IMR-90 (cell line): ENCODE measurements around the gene RGS7BP. TPM values are rescaled to one million over a fixed set of nuclear protein-coding genes. Genes with fewer than 3 reads are reported as not detected.

Experiments
- ATAC-seq: fragments of 200-7000 bp; cut with Tn5 transposase; 2 replicates; pipeline ENCODE4 v1.9.1; 2020; ENCODE audit warnings: low read depth, mild to moderate bottlenecking, moderate library complexity
- BruUV-seq: library from RNA; stranded (reverse); fragments of 400-500 nt; replicated peaks from 2 replicates; lab custom pipeline; 2021; lab: Mats Ljungman, UMichigan
- CTCF ChIA-PET: fragments of 300-600 bp; formaldehyde crosslinking; extraction: SDS; loops from one replicate; lab custom pipeline; 2021; ENCODE audit warnings: antibody characterized with exemption; lab: Yijun Ruan, JAX
- POLR2A ChIA-PET: fragments of 300-600 bp; sonication (Branson Sonifier 250); formaldehyde crosslinking; loops from one replicate; lab custom pipeline; 2022; ENCODE audit warnings: antibody characterized with exemption; ENCODE audit not compliant: unreplicated experiment; lab: Charles Lee
- DNase-seq: peaks from one replicate; pipeline ENCODE4 v3.0.0; 2013
- H2AFZ ChIP-seq: replicated peaks from 2 replicates; pipeline ENCODE3; 2013; ENCODE audit warnings: low read length, mild to moderate bottlenecking; ENCODE audit not compliant: poor library complexity
- H2AK5ac ChIP-seq: 2 replicates; pipeline ENCODE4 v1.6.1; 2013; ENCODE audit warnings: low read depth, low read length, inconsistent platforms
- H2AK9ac ChIP-seq: replicated peaks from 2 replicates; pipeline ENCODE3; 2013; ENCODE audit warnings: mild to moderate bottlenecking, low read depth, low read length, moderate library complexity; ENCODE audit not compliant: poor library complexity
- H2BK120ac ChIP-seq: 2 replicates; pipeline ENCODE4 v1.6.1; 2013; ENCODE audit warnings: low read depth, low read length, inconsistent platforms
- H2BK15ac ChIP-seq: 3 replicates; pipeline ENCODE4 v1.6.1; 2013; ENCODE audit warnings: low read depth, low read length, inconsistent platforms
- H2BK20ac ChIP-seq: 2 replicates; pipeline ENCODE4 v1.6.1; 2013; ENCODE audit warnings: low read depth, mild to moderate bottlenecking, inconsistent platforms, low read length, moderate library complexity
- H2BK5ac ChIP-seq: 2 replicates; pipeline ENCODE4 v1.6.1; 2013; ENCODE audit warnings: mild to moderate bottlenecking, low read depth, low read length, inconsistent platforms; ENCODE audit not compliant: poor library complexity, severe bottlenecking
- H3K14ac ChIP-seq: replicated peaks from 2 replicates; pipeline ENCODE4 v1.6.1; 2013; ENCODE audit warnings: low read depth, low read length, inconsistent platforms
- H3K18ac ChIP-seq: 2 replicates; pipeline ENCODE4 v1.6.1; 2013; ENCODE audit warnings: low read depth, low read length, control low read depth
- H3K23ac ChIP-seq: 2 replicates; pipeline ENCODE4 v1.6.1; 2013; ENCODE audit warnings: low read depth, low read length, inconsistent platforms
- H3K27ac ChIP-seq: 2 replicates; pipeline ENCODE4 v1.5.1; 2013; ENCODE audit warnings: mild to moderate bottlenecking, control low read depth, low read length; ENCODE audit not compliant: insufficient read depth
- H3K27me3 ChIP-seq: 2 replicates; pipeline ENCODE4 v1.6.1; 2013; ENCODE audit warnings: low read length; ENCODE audit not compliant: control insufficient read depth, insufficient read depth
- H3K36me3 ChIP-seq: 2 replicates; pipeline ENCODE4 v1.6.1; 2013; ENCODE audit warnings: low read length, mixed read lengths; ENCODE audit not compliant: control insufficient read depth, insufficient read depth
- H3K4ac ChIP-seq: 2 replicates; pipeline ENCODE4 v1.6.1; 2013; ENCODE audit warnings: low read depth, low read length, inconsistent platforms
- H3K4me1 ChIP-seq: 2 replicates; pipeline ENCODE4 v1.6.1; 2013; ENCODE audit warnings: low read length, mixed read lengths; ENCODE audit not compliant: control insufficient read depth, insufficient read depth
- H3K4me2 ChIP-seq: 2 replicates; pipeline ENCODE4 v1.6.1; 2013; ENCODE audit warnings: low read depth, mild to moderate bottlenecking, control low read depth, low read length, moderate library complexity
- H3K4me3 ChIP-seq: 2 replicates; pipeline ENCODE4 v1.5.1; 2013; ENCODE audit warnings: low read depth, mild to moderate bottlenecking, control low read depth, low read length, moderate library complexity; ENCODE audit not compliant: insufficient read depth
- H3K56ac ChIP-seq: 2 replicates; pipeline ENCODE4 v1.6.1; 2013; ENCODE audit warnings: low read length, inconsistent platforms; ENCODE audit not compliant: insufficient read depth; ENCODE audit errors: extremely low read depth
- H3K79me1 ChIP-seq, 2 experiments: 2 replicates each; pipeline ENCODE4 v1.6.1; 2013; ENCODE audit warnings: low read length in 2 of 2, inconsistent platforms in 1 of 2, low read depth in 1 of 2
- H3K9ac ChIP-seq: 2 replicates; pipeline ENCODE4 v1.6.1; 2013; ENCODE audit warnings: low read depth, low read length, control low read depth
- H3K9me1 ChIP-seq: 2 replicates; pipeline ENCODE4 v1.6.1; 2013; ENCODE audit warnings: low read length, inconsistent platforms; ENCODE audit not compliant: insufficient read depth
- H3K9me3 ChIP-seq: 2 replicates; pipeline ENCODE4 v1.6.1; 2013; ENCODE audit warnings: low read length; ENCODE audit not compliant: control insufficient read depth, insufficient read depth
- H4K20me1 ChIP-seq: 2 replicates; pipeline ENCODE4 v1.6.1; 2013; ENCODE audit warnings: low read length, inconsistent platforms; ENCODE audit not compliant: insufficient read depth
- H4K5ac ChIP-seq: 2 replicates; pipeline ENCODE4 v1.6.1; 2013; ENCODE audit warnings: mild to moderate bottlenecking, low read depth, low read length, control low read depth
- H4K8ac ChIP-seq, 2 experiments: 2 replicates each; pipeline ENCODE4 v1.6.1; 2013; ENCODE audit warnings: low read depth in 2 of 2, low read length in 2 of 2, control low read depth in 1 of 2, inconsistent platforms in 1 of 2
- H4K91ac ChIP-seq: 2 replicates; pipeline ENCODE4 v1.6.1; 2013; ENCODE audit warnings: low read depth, low read length, inconsistent platforms; ENCODE audit not compliant: insufficient read depth
- BHLHE40 ChIP-seq: fragments of 150-350 bp; IDR thresholded peaks from 2 replicates; pipeline ENCODE4 v1.6.1; 2016; ENCODE audit warnings: mild to moderate bottlenecking, low read depth, low read length
- CEBPB ChIP-seq: IDR thresholded peaks from 2 replicates; pipeline ENCODE4 v1.6.1; 2012; ENCODE audit warnings: low read depth, low read length, improper control_type of control experiment
- CHD1 ChIP-seq: IDR thresholded peaks from 2 replicates; pipeline ENCODE4 v1.6.1; 2012; ENCODE audit warnings: low read depth, low read length, improper control_type of control experiment
- ELK1 ChIP-seq: fragments of 150-350 bp; IDR thresholded peaks from 2 replicates; pipeline ENCODE4 v1.6.1; 2016; ENCODE audit warnings: low read depth, mild to moderate bottlenecking, low read length, moderate library complexity, borderline replicate concordance
- FOS ChIP-seq: fragments of 150-350 bp; IDR thresholded peaks from 2 replicates; pipeline ENCODE4 v1.6.1; 2016; ENCODE audit warnings: low read depth, low read length
- MAFK ChIP-seq: IDR thresholded peaks from 2 replicates; pipeline ENCODE4 v1.6.1; 2012; ENCODE audit warnings: low read depth, low read length, improper control_type of control experiment
- MAZ ChIP-seq: IDR thresholded peaks from 2 replicates; pipeline ENCODE4 v1.6.1; 2012; ENCODE audit warnings: low read depth, mild to moderate bottlenecking, low read length, improper control_type of control experiment, moderate library complexity, borderline replicate concordance
- MXI1 ChIP-seq: IDR thresholded peaks from 2 replicates; pipeline ENCODE4 v1.6.1; 2012; ENCODE audit warnings: low read depth, mild to moderate bottlenecking, low read length, moderate library complexity, borderline replicate concordance
- NFE2L2 ChIP-seq: fragments of 150-350 bp; IDR thresholded peaks from 2 replicates; pipeline ENCODE4 v1.6.1; 2016; ENCODE audit warnings: low read depth, mild to moderate bottlenecking, low read length
- POLR2A ChIP-seq: IDR thresholded peaks from 2 replicates; pipeline ENCODE4 v1.6.1; 2012; ENCODE audit warnings: mild to moderate bottlenecking, low read depth, low read length
- RAD21 ChIP-seq: IDR thresholded peaks from 2 replicates; pipeline ENCODE4 v1.6.1; 2012; ENCODE audit warnings: low read length, improper control_type of control experiment
- RCOR1 ChIP-seq: IDR thresholded peaks from 2 replicates; pipeline ENCODE4 v1.6.1; 2012; ENCODE audit warnings: mild to moderate bottlenecking, low read length, improper control_type of control experiment; ENCODE audit not compliant: insufficient replicate concordance
- RFX5 ChIP-seq: IDR thresholded peaks from 2 replicates; pipeline ENCODE4 v1.8.0; 2012; ENCODE audit warnings: low read depth, mild to moderate bottlenecking, low read length, moderate library complexity
- SMC3 ChIP-seq: fragments of 150-350 bp; IDR thresholded peaks from 2 replicates; pipeline ENCODE4 v1.6.1; 2016; ENCODE audit warnings: low read depth, mild to moderate bottlenecking, antibody characterized with exemption, low read length, moderate library complexity
- USF2 ChIP-seq: fragments of 150-350 bp; IDR thresholded peaks from 2 replicates; pipeline ENCODE4 v1.6.1; 2017; ENCODE audit warnings: mild to moderate bottlenecking, antibody characterized with exemption, low read length, low read depth
- WGBS, 2 experiments: methylation state at CpG; one replicate each; pipeline versions ENCODE4 v1.1.5 to v1.1.7; 2013; ENCODE audit warnings: missing lambda C conversion rate in 2 of 2; ENCODE audit not compliant: insufficient read length in 1 of 2; ENCODE audit errors: extremely low coverage in 2 of 2; 5-methylcytosine and 5-hydroxymethylcytosine counted together
- dilution Hi-C: fragments of 300-500 bp; cut with HindIII; formaldehyde crosslinking; loops from one replicate; pipeline ENCODE4 v1.14.3; 2018; ENCODE audit warnings: low sequenced_read_pairs; ENCODE audit not compliant: unreplicated experiment
- in situ Hi-C: fragments of 300-500 bp; cut with MboI; formaldehyde crosslinking; loops from 3 replicates; pipeline ENCODE4 v1.14.3; 2019; ENCODE audit warnings: low sequenced_read_pairs, inconsistent platforms, mixed read lengths
- intact Hi-C: fragments of 100-400 bp; cut with micrococcal nuclease; formaldehyde crosslinking; loops from 2 replicates; pipeline ENCODE4 v1.10.0; 2022
- polyA plus RNA-seq, 3 experiments: library from polyadenylated mRNA; depleted of rRNA; stranded (reverse); fragments of >200 nt; gene quantifications; 2 replicates each; pipeline ENCODE4 v1.2.3, GENCODE V29; 2012; ENCODE audit warnings: low replicate concordance in 1 of 3
- total RNA-seq: library from RNA; depleted of rRNA; stranded (reverse); fragments of >200 nt; gene quantifications from 2 replicates; pipeline ENCODE4 v1.2.3, GENCODE V29; 2012
- TF ChIP-seq, protein P1 (sequence below): conservative IDR thresholded peaks from 2 replicates; pipeline ENCODE4 v1.5.1; 2012; ENCODE audit warnings: mild to moderate bottlenecking, low read depth, low read length, improper control_type of control experiment

Gene RGS7BP
- total and polyA plus RNA-seq, 2 of the 4 experiments (the other 2 are of a cell fraction), result not detected

DNA sequence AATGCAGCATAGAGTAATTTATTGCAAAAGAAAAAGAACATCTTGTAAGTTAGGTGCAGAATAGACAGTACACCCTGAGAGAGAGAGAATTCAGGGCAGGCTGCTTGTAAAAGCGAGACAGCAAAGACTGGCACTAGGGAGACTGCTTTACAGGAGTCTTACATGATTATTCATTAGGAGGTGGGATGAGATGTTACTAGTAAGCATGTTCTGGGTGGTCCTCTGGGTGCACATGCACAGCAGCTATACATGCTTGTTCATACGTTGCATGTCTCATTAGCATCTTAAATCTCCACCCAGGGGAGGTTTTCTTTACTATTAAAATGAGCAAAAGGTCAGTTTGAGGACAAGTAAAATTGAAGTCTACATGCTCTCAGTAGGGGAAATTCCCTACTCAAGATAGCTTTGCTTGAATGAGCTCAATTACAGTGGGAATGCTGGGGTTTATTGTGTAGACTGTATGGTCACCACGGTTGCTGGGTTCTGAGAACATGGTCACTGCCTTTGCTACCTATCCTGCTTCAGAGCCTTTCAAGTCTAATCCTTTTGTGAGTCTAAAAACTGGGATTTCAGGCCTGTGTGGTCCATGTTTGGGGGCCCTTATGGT, 60.6 kb downstream of the RGS7BP start:
- Histone ChIP-seq H4K5ac (no peak overlapping the region), H3K4me1 (no peaks in the 10 kb centered on the region), H3K9me1 (no peaks in the 10 kb centered on the region), H3K18ac (no peak overlapping the region), H3K14ac (no peak overlapping the region), H3K27me3 (no peaks in the 10 kb centered on the region), H2AK9ac (no peak overlapping the region), H4K20me1 (no peaks in the 10 kb centered on the region), H2AK5ac (no peak overlapping the region), H2AFZ (no peak overlapping the region), H3K4me2 (no peak overlapping the region), H2BK120ac (no peak overlapping the region), H2BK20ac (no peak overlapping the region), H3K79me1 (no peaks in the 10 kb centered on the region), H3K9me3 (no peaks in the 10 kb centered on the region), H4K8ac (no peak overlapping the region), H3K36me3 (no peaks in the 10 kb centered on the region), H2BK15ac (no peak overlapping the region), H3K9ac (no peak overlapping the region), H2BK5ac (no peak overlapping the region), H3K56ac (no peak overlapping the region), H4K91ac (no peak overlapping the region), H3K4me3 (no peak overlapping the region), H3K23ac (no peak overlapping the region), H3K27ac (no peak overlapping the region), H3K4ac (no peak overlapping the region)
- ChIA-PET POLR2A (no interaction called here), CTCF (no interaction called here)
- dilution Hi-C loops, result no loop called here
- no CpG with 5 or more reads among the region's 3 CpGs for WGBS, 2 experiments
- no peak for DNase-seq
- ATAC-seq, result no peak
- TF ChIP-seq NFE2L2, result no peak
- TF ChIP-seq CHD1, result no peak
- no peak for TF ChIP-seq MAFK
- no peak for TF ChIP-seq CEBPB
- TF ChIP-seq, protein P1, sequence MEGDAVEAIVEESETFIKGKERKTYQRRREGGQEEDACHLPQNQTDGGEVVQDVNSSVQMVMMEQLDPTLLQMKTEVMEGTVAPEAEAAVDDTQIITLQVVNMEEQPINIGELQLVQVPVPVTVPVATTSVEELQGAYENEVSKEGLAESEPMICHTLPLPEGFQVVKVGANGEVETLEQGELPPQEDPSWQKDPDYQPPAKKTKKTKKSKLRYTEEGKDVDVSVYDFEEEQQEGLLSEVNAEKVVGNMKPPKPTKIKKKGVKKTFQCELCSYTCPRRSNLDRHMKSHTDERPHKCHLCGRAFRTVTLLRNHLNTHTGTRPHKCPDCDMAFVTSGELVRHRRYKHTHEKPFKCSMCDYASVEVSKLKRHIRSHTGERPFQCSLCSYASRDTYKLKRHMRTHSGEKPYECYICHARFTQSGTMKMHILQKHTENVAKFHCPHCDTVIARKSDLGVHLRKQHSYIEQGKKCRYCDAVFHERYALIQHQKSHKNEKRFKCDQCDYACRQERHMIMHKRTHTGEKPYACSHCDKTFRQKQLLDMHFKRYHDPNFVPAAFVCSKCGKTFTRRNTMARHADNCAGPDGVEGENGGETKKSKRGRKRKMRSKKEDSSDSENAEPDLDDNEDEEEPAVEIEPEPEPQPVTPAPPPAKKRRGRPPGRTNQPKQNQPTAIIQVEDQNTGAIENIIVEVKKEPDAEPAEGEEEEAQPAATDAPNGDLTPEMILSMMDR, result no peak
- no peak for TF ChIP-seq FOS
- no peak for TF ChIP-seq RAD21
- TF ChIP-seq ELK1, result no peak
- no peak for TF ChIP-seq POLR2A
- TF ChIP-seq MAZ, result no peak
- no peak for TF ChIP-seq RCOR1
- no peak for TF ChIP-seq USF2
- TF ChIP-seq MXI1, result no peak
- TF ChIP-seq BHLHE40, result no peak
- no peak for TF ChIP-seq RFX5
- TF ChIP-seq SMC3, result no peak
- BruUV-seq, result no TSS peak
- in situ Hi-C loops, result no loop called here
- intact Hi-C loops, result no loop called here
